Measurements from ENCODE around the gene OR1C1.
"Not testable (repeated sequence)": the region's sequence is repeated elsewhere in the genome, so short reads cannot be mapped to it uniquely, and the experiment has no call there.

The OR1C1 gene, protein sequence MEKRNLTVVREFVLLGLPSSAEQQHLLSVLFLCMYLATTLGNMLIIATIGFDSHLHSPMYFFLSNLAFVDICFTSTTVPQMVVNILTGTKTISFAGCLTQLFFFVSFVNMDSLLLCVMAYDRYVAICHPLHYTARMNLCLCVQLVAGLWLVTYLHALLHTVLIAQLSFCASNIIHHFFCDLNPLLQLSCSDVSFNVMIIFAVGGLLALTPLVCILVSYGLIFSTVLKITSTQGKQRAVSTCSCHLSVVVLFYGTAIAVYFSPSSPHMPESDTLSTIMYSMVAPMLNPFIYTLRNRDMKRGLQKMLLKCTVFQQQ

GRCh38 chr1:247760456-247760855 is at the start of gene OR1C1:
TSS of gene OR1C1 (minus strand) at chr1:247760556. CDS start at chr1:247758406, 2,150 bp downstream.
- no peak for DNase-seq (ENCODE audit: low spot score)

DNA sequence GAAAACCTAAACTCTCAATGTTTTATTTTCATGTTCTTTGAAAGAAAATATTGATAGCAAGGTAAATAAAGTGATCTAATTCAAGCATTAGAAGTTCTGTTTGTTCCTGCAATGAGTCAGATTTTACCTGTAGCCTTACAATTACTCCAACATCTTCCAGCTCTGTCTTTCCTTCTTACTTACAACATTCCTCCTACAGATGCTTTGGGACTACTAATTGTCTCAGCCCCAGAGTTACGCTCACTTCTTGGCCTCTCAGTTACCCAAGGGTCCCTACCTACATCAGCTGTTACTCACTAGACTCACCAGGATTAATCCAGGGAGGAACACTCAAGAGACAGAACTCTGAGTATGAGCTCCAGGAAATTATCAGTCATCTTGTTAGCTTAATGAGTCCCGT is 37.2 kb upstream of the OR1C1 start:
- no peak for DNase-seq (ENCODE audit: low spot score)

DNA sequence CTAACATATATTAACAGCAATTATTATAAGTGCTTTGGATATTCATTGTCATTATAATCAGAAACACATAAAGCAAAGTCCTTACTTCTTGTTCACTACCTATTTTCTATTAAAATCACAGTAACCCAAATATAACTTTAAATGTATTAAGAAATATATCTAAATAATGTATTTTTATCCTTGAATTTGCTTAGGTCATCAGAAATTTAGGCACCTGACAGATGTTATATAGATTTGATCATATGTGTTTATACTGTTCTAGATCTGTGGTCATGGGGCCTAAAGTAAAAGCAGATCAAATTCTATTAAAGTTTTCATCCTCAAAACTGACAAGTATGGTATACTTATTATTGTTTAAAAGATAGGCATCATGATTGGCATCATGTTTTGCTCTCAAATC is 9.2 kb upstream of the OR1C1 start:
- DNase-seq (ENCODE audit: low spot score) = no peak

- not testable (repeated sequence) for DNase-seq (ENCODE audit: low spot score)
Measured at GRCh38 chr1:247754311-247754710, 6.0 kb downstream of the OR1C1 start.

DNA sequence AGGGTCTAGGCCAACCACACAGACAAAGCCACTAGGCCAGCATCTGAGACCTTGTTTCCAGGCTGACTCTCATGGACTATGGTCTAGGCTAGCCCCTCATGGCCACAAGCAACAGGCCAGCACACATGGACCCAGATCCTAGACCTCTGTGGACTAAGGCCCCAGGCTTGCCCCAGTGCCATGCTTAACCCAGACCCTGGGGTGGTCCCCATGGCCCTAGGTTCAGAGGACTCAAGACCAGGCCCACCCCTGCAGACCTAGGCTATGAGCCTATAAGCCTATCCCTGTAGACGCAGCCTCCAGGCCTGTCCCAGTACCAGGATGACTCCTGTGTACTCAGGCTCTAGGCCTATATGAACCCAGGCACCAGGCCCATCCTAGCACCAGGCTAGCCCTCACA is 10.5 kb downstream of the OR1C1 start:
- no peak for DNase-seq (ENCODE audit: low spot score)

- peak; percentile 4 for DNase-seq (ENCODE audit: low spot score)
Measured at GRCh38 chr1:247748041-247748440, 12.3 kb downstream of the OR1C1 start, which contains the start of gene OR14A2. TSS of gene OR14A2 (minus strand) at chr1:247748141.

DNA sequence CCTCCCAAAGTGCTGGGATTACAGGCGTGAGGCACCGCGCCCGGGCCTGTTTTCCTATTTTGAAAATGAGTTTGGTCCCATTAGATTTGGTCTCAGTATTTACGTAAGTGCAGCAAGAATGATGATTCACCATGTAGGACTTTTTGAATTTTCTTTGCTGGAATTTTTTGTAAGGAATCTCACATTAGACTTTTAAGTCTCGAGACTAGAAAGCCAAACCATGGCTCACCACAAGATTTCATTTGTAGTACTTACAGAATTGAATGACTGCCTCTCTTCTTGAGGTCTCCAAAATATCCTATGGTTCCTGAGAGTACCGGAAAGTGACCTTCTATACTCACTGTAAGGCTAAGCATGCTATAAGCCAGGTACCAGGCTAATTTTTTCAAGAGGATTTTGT is 12.7 kb downstream of the OR1C1 start:
- peak; percentile 34 for DNase-seq (ENCODE audit: low spot score)

- DNase-seq (ENCODE audit: low spot score) = peak; percentile 6
Measured at GRCh38 chr1:247746391-247746935, 13.9 kb downstream of the OR1C1 start.

DNA sequence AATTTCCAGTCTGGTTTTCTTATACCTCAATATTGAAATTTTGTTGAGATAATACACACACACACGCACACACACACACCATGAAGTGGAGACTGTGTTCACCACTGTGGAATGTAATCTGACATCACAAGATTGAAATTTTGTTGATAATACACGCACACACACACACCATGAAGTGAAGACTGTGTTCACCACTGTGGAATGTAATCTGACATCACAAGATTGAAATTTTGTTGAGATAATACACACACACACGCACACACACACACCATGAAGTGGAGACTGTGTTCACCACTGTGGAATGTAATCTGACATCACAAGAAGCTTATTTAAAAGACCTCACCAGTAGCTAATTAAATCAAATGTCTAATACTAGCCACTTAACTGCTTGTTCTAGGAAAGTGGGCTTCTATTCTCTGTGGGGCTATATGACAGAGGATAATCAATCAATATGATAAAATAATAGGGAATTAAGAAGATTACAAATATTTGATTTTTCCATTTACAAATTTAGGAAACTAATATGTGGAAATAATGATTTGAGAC is 18.1 kb downstream of the OR1C1 start:
- peak; percentile 9 for DNase-seq (ENCODE audit: low spot score)

- no peak for DNase-seq (ENCODE audit: low spot score)
Measured at GRCh38 chr1:247741756-247742155, 18.6 kb downstream of the OR1C1 start.

DNA sequence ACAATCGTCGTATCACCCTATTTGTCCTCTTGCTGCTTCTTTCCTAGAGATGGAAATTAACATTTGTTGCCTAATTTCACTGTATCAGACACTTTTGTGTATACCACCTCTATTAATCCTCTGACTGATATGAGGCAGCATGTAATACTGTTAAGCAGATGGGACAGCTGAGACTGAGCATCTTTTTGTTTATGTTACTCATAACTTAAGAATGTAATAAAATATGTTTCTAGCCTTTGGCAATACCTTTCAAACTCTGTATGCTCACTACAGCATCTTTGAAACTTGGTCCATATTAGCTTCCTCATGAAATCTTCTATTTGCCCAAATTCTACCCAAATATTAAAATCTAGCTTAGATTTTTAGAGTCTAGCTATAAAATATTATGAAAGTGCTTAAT is 19.6 kb downstream of the OR1C1 start:
- DNase-seq (ENCODE audit: low spot score) = peak; percentile 7

- DNase-seq (ENCODE audit: low spot score) = no peak
Measured at GRCh38 chr1:247738315-247738714, 22.0 kb downstream of the OR1C1 start, which contains the start of gene OR14K1. TSS of gene OR14K1 (plus strand) at chr1:247738615. CDS start at chr1:247738615, 0 bp downstream.

DNA sequence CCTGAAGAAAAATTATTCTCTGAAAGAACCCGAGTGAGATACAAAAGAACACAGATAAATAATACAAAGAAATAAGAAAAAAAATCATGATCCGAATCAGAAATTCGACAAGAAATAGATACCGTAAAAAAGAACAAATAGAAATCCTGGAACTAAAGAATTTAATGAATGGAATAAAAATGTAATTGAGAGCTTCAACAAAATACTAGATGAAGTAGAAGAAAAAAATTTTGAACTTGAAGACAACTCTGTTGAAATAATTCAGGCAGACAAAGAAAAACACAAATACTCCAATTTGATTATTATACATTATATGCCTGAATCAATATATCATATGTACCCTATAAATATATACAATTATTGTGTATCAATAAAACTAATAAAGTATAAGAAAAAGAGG is 39.1 kb downstream of the OR1C1 start:
- DNase-seq (ENCODE audit: low spot score) = no peak

DNA sequence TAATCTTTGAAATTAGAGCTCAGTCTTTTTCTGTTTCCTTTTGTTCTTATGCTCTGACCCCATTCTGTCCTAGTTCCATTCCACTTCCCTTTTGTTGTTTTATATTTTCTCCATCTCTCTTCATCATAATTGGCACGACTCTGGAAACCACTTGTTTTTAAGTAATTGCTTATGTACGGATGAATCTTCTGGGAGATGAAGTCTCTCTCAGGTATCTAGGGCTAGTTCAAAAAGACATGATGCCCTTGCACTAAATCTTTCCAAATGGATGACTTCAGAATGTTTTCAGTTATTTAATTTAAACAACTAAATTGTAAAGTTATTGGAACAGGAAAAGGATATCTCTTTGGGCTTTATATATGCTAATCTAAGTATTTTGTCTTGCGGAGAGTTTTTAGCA is 43.8 kb downstream of the OR1C1 start, which contains the start of gene OR6F1:
TSS of gene OR6F1 (minus strand) at position 101 of the 400 bp plus-strand sequence. CDS start 3,891 bp downstream, outside the sequence.
- DNase-seq (ENCODE audit: low spot score) = no peak

GRCh38 chr1:247713753-247714152 is 46.6 kb downstream of the OR1C1 start:
- DNase-seq (ENCODE audit: low spot score) = no peak

DNA sequence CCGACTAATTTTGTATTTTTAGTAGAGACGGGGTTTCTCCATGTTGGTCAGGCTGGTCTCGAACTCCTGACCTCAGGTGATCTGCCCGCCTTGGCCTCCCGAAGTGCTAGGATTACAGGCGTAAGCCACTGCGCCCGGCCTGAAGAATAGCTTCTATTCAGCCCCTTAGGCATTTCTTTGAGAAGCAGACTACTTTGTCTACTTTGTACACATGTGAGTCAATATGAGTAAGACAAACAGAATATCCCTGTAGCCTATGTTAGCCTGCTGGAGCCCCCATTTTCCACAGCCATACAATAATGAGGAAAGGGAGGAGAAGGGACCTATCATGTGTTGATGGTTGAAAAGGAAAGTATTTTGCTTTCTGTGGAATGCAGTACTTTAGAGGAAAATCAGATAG is 49.7 kb downstream of the OR1C1 start:
- DNase-seq (ENCODE audit: low spot score) = not testable (repeated sequence)
